Hepatocyte (in vitro differentiated cells): ENCODE results near the gene C1orf198.

Experiments used
- CTCF ChIP-seq: fragments of 200-600 bp; sonication (generic); IDR thresholded peaks from 2 replicates; pipeline ENCODE4 v1.5.1; 2016; ENCODE audit warnings: antibody characterized with exemption, mild to moderate bottlenecking; ENCODE audit not compliant: poor library complexity
- EZH2 ChIP-seq: fragments of 200-600 bp; sonication (generic); IDR thresholded peaks from 2 replicates; pipeline ENCODE4 v1.6.1; 2016; ENCODE audit warnings: antibody characterized with exemption, mild to moderate bottlenecking, borderline replicate concordance

GRCh38 chr1:230794871-230795605 lies 73.3 kb downstream of the C1orf198 start:
- TF ChIP-seq EZH2 (no peak), CTCF (no peak)
